ENCODE measurements around the gene NGLY1.

NGLY1 gene

DNA sequence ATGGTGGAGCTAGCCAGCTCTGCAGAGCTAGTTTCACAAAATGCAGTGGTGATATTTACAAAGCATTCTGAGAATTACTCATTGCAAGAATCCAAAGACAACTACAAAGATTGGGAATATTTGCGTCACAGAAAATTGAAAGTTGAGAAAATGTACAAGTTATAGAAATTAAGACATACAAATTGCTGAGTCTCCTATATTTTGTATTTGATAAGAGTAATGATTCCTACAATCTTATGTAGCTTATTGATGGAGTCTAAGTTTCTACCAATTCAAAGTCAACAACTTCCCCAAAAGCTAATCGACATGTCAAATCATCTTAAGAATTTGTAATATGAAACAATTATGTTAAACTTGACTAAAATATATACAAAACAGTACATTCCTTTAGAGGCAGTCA, 72.2 kb downstream of the NGLY1 start:
- no peak for DNase-seq (ENCODE audit: low spot score)

DNA sequence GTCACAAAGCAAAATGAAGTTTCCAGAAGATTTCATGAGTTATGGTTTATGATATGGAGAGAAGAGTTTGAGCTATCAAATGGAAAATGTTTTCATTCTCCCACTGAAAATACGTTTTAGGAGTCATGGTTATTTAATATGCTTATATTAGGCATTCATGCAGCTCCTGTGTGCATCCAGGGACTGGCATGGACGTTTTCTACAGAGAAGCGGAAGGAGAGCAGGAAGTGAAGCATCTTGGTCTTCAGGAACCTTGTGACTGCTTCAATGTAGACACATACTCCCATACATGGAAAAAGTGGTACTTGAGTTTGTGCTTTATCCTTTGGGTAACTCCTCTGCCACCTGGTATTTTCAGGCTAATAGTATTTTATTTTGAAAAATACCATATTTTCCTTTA, 75.2 kb downstream of the NGLY1 start:
- no peak for DNase-seq (ENCODE audit: low spot score)

DNA sequence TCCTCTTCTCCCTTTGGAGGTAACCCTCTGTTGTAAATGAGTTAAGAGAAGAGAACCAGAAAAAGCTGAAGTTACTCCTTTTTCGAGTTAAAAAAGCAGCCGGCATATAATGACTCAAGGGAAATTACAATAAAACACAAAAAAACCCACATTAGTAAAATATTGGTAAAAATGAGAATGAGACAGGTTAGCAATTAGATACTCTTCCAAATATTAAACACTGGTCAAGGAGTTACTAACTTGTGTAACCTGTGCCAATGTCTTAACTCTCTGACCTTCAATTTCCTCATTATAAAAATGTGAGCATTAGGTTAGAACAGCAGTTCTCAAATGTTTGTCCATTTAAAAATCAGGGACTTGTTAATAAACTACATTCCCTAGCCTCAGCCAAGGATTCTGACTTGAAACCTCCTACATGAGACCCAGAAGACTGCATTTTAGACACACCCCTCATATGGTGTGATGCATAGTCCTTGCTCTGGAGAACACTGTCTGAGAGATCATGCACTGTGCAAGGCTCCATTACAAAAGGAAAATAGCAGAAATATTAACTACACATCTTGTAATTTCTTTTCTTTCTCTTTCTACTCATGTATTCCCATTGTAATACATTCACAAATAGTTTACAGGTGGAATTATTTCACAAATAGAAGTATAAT, 75.8 kb downstream of the NGLY1 start:
- DNase-seq (ENCODE audit: low spot score): no peak

DNA sequence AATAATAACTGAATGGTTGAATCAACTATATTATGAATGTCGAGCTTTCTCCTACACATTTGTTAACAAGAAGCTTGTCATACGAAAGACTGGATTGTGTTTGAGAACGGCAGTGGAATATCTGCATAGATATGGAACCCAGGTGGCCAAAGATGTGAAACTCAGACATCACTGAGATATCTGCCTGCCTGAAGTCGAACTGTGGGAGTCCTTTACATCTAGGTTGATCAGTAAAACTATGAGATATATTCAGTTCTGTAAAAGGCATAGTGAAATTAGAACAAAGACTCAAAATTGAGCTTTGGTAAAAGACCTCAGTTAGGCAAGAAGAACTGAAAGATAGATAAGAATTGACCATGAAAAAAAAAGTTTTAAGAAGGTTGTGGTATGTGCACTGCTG, 77.0 kb downstream of the NGLY1 start:
- DNase-seq (ENCODE audit: low spot score): no peak

DNA sequence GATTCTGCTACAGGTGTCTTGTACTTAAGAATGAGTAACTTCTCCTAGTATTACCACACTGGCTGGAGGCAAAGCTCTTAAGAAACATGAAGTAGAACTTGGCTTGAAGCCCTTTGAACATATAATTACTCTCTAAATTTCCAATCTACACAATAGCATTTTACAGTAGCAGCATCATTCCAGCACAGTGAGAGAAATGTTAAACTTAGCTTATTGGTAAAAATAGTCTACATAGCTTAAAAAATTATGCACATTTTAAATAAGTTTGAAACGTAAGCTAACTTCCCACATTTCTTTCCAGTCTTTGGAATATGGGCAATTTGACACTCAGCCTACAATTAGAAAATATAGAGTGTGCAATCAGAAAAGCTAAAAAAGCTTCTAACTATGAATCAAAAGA, 85.7 kb downstream of the NGLY1 start:
- DNase-seq (ENCODE audit: low spot score): no peak

DNA sequence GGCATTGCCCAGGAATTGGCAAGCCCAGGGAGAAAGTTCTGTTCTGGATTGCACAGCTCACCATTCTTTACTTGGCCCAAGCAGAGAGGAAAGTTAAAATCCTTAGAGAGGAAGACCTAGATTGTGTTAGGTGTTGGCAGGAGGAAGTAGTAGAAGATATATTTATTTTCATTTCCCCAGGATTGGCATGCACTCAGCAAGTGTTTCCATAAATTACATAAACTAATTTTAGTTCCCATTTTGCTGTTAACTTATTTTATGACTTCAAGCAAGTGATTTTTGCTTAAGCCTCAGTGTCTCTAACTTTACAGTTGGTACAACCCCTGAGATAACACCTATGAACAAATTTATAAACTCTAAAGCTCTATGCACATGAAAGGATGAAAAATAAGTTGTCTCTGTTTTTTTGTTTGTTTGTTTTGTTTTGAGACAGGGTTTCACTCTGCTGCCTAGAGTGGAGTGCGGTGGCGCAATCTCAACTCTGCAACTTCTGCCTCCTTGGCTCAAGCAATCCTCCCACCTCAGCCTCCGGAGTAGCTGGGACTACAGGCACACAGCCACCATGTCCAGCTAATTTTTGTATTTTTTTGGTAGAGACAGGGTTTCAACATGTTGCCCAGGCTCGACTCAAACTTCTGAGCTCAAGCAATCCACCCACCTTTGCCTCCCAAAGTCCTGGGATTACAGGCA, 87.4 kb downstream of the NGLY1 start:
- DNase-seq (ENCODE audit: low spot score): no peak

DNA sequence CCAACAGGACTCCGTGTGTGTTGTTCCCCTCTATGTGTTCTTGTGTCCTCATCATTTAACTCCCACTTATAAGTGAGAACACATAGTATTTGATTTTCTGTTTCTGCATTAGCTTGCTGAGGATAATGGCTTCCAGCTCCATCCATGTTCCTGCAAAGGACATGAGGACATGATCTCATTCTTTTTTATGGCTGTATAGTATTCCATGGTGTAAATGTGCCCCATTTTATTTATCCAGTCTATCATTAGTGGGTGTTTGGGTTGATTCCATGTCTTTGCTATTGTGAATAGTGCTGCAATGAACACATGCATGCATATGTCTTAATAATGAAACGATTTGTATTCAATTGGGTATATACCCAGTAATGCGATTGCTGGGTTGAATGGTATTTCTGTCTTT, 90.0 kb downstream of the NGLY1 start:
- no peak for DNase-seq (ENCODE audit: low spot score)

DNA sequence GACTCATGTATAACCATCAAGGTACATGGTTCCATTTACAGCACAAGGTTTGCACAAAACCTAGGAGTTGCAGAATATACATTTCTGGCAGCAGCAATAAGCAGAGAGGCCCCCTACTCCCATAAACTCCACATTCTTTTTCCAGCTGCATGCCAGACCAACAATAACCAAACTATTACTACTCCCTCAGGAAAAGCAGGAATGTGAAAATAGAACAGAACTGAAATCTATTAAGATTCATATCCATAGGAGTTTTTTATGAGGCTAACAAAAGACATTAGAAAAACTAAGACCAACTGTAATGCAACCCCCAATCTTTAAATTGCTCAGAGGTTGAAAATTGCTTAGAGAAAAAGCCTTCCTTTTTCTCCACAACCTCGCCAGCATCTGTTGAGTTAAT, 90.9 kb downstream of the NGLY1 start:
- no peak for DNase-seq (ENCODE audit: low spot score)

DNA sequence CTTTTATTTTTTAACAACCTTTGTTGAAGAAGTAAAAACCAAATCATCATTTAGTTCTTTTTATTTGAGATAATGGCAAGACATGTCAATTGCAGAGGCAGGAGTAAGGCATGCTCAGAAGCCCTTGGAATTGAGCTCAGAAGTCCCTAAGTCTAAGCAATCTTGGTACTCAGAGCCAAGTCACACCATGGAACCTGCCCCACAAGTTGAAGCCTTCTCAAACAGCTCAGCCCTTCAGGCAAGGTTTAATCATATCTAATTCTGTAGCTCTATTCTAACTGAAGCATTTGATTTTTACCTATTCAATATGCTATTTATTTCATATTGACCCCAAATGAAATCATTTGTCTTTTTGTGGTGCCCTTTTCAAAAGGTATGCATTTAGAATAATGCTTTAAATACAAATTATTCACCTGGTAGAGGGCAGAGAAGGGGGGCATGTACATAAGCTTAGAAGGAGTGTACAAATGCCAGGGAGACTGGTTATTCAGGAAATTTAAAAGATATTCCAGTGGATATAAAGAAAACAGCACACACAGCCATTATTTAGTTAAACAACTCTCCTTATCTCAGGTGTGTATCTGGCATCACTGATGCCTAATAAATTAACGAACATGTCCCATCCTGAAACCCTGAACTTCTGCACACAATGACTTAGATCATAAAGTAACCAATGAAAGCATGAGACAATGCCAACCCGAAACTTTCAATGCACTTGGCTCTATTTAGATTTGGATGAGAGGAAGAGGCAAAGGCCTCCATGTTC, 92.3 kb downstream of the NGLY1 start:
- no peak for DNase-seq (ENCODE audit: low spot score)

DNA sequence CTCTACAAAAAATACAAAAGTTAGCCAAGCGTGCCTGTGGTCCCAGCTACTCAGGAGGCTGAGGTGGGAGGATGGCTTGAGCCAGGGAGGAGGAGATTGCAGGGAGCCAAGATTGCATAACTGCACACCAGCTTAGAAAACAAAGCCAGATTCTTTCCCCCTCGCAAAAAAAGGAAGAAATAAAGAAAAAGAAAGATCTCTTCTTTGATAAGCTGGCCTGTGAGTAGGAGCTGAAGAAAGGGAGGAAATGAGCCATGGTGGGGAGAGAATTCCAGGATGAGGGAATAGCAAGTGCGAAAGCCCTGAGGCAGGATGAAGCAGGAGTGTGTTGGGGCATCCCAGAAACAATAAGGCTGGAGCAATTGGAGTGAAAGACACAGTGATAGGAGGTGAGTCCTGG, 94.0 kb downstream of the NGLY1 start:
- DNase-seq (ENCODE audit: low spot score): no peak

DNA sequence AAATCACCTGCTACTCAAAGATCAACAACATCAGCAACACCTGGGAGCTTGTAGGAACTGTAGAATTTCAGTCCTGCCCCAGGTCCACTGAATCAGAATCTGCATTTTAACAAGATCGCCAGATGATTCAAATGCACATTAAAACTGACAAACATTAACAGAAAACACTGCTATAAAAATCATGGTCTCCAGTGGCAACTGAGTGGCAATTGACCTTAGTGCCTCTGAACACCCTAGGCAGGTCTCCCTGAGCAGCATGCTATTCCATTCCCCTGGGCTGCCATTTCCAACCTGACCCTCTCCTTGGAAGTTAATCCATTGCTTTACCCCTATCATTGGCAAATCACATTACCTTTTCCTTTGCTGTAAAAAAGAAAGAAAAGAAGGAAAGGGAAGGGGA, 95.5 kb downstream of the NGLY1 start:
- no peak for DNase-seq (ENCODE audit: low spot score)

DNA sequence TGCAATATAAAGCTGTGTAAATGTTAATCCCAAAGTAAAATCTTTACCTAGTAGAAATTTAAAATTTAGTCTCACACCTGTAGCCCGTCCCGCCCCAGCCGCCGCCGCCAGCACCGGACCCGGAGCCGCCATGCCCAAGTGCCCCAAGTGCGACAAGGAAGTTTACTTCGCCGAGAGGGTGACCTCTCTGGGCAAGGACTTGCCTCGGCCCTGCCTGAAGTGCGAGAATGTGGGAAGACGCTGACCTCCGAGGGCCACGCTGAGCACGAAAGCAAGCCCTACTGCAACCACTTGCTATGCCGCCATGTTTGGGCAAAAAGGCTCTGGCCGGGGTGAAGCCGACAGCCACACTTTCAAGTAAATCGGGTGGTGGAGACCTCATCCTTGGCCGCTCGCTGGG, 96.5 kb downstream of the NGLY1 start:
- DNase-seq (ENCODE audit: low spot score): no peak

DNA sequence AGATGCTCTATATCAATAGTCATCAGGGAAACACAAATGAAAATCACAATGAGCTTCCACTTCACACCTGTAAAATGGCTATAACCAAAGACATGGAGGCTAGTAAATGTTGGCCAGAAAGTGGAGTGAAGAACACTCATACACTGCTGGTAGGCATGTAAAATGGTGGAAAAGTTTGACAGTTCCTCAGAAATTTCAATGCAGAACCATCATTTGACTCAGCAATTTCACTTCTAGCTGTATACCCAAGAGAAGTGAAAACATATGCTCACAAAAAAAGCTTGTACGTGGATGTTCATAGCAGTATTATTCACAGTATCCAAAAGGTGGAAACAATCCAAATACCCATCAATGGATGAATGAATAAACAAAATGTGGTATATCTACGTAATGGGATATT, 99.4 kb downstream of the NGLY1 start:
- DNase-seq (ENCODE audit: low spot score): no peak

DNA sequence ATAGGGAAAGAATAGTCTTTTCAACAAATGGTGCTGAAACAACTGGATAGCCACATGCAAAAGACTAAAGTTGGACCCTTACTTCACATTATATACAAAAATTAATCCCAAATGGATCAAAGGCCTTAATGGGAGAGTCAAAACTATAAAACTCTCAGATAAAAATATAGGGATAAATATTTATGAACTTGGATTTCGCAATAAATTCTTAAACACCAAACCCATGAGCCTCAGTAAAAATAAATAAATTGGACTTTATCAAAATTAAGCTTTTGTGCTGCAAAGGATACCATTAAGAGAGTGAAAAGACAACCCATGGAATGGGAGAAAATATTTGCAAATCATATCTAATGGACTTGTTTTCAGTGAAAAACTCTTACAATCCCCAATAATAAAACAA, 99.8 kb downstream of the NGLY1 start:
- DNase-seq (ENCODE audit: low spot score): no peak

DNA sequence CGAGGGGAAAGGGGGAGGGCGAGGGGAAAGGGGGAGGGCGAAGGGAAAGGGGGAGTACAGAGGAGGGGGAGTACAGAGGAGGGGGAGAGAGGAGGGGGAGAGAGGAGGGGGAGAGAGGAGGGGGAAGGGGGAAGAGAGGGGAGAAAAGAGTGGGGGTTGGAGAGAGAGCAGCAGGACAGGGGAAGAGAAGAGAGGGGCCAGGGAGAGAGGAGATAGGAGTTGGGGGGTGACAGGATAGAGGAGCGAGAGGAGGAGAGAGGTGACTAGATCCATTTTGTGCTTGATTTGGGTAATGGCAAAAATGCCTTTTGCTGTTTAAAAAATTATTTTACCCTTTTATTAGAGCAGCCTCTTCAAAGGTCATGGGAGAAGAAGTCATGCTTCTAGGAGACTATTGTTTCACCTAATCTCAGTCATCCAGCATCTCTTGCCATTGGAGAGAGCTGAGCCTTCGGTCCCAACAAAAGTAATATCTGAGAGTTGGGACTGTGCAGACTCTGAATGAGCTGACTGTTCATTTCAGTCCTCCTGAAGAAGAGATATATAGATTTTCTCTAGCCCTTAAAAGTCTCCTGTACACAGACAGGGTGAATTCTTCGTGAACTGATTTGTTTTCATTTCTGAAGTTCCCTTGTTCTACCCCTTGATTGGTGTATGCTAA, 103.5 kb downstream of the NGLY1 start:
- DNase-seq (ENCODE audit: low spot score): no peak

DNA sequence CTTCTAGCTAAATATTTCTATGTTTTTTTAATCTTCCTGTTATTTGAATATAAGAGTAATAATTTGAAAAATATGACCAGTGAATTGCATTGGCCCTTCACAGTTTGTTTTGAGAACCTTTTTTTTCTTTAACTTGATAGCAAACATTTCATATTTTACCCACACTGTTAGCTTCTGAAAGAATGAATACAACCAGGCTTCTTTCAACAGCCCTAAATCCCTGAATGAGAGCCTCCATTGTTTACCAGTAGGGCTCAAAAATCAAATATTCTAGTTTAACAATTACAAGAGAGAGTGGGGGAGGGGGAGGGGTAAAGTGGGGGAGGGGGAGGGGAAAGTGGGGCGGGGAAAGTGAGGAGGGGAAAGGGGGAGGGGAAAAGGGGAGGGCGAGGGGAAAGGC, 104.1 kb downstream of the NGLY1 start:
- no peak for DNase-seq (ENCODE audit: low spot score)

DNA sequence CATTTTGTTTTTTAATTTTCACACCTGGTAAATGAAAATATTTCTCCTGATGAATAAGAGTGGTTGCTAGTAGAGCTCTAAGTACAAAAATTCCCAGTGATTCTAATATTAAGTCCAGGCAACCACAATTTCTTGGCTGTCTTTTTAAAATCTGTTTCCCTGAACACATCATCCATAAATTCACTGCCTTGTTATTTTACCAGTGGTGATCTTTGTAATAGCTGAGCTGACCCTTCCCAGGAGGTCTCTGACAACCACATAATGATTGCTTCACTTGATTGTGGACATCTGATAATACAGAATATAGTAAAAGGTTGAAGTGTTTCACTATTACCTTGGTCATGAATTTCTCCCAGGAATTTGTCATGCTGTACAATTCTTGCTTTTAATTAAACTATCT, 104.7 kb downstream of the NGLY1 start:
- DNase-seq (ENCODE audit: low spot score): no peak

DNA sequence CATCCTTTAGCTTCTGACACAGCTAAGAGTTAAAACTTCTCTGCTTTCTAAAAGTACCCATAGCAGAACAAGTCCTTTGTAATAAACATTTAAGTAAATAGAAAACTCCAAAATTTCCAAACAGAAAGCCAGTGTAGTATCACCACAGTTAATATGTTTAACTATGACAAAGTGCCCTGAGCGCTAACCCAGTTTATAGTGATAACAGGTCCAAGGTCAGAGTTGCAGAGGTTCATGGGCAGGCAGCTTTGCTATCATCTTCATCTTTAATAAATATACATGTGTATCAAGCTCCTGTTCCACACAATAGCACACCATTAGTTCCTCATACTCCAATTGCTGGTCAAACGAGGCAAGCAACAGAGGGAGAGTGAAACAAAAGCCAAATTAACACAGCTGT, 106.1 kb downstream of the NGLY1 start:
- DNase-seq (ENCODE audit: low spot score): no peak

DNA sequence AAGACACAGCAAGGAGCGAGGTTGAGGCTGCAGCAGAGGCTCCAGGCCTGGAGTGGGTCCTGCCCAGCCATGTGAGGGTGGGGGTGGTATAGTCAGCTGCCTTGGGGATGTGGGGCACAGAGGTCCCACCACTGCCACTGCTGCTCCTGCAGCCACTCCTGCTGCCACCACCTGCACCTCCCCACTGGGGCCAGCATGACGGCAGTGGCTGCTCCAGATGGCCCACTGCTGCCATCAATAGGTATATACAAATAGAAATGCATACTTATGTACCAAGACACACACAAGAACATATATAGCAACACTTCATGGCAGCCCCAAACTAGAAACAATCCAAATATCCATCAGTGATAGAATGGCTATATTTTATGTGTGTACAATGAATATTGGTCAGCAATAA, 108.6 kb downstream of the NGLY1 start:
- DNase-seq (ENCODE audit: low spot score): no peak

DNA sequence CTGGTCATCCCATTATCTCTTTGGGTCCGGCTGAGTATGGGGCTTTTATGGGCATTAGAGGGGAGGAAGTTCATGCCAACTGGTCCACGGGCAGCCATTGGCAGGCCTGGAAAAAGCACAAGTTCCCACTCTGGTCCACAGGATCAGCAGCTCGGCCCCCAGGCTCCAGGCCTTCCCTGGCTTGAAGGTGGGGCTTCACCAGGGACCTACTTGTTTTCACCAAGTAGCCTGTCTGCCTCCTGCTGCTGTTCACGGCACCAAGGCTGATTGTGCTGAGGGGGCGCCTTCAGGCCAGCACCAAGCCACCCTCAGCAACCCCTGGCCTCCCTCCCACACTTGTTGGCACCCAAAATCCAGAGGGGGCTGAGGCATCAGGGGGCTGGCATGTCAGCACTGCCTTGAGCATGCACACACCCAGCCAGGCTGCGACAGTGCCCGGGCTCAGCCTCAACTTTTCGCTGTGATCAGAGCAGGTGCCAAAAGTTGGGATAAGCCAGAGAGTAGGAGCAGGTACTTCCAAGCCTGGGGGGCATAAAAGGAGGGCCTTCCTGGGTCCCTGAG, 109.4 kb downstream of the NGLY1 start:
- no peak for DNase-seq (ENCODE audit: low spot score)

All from AG08395 (cell line).